NCI-H2029 (cell line): Measurements from ENCODE around the gene C11orf86.
A peak's percentile ranks its signal among the peaks of the same experiment; 100 is the strongest.
"Not testable (repeated sequence)": the region's sequence is repeated elsewhere in the genome, so short reads cannot be mapped to it uniquely, and the experiment has no call there.

Experiments
- DNase-seq: peaks from one replicate; lab custom pipeline; 2025; lab: John Stamatoyannopoulos, UW

The C11orf86 gene, protein sequence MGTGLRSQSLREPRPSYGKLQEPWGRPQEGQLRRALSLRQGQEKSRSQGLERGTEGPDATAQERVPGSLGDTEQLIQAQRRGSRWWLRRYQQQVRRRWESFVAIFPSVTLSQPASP

GRCh38 chr11:66974724-66975404 lies at the start of gene C11orf86:
TSS of gene C11orf86 (plus strand) at chr11:66975304. CDS start at chr11:66975363, 59 bp downstream.
- DNase-seq = no peak

DNA sequence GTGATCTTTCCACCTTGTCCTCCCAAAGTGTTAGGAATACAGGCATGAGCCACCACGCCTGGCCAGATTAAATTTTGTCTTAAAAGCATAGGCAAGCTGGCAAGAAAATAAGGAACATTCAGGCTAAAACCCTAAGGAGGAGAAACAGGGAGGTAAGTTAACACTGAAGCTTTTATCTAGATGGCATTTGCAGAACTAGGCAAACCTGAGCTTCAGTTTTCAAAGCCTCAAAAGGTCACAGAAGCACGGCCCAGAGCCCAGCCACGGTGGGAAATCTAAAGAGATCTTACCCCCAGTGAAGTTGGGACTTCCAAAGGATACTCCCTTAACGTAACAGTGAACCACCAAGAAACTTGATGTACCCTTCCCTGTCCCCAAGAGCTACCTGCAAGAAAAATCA lies 45.4 kb upstream of the C11orf86 start:
- DNase-seq = no peak

- no peak for DNase-seq
These were observed 42.6 kb upstream of the C11orf86 start for GRCh38 chr11:66932543-66932942.

DNA sequence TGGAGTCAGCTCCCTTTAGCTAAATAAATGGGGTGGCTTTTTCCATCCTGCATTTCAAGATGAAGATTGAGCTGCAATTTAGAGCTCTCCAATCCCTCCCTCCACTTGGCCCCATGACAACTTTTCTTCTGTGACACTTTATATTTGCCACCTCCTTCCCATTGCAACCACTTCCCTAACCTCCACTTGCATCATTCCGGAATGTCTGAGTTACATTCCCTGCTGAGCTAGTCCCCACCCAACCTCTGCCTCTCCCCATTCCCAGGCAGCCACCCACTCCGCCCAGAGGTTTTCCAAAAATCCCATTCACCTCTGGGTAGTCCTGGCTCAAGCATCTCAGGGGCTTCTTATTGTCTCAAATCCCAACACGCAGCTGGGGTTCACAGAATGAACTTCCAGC lies 41.6 kb upstream of the C11orf86 start:
- no peak for DNase-seq

DNA sequence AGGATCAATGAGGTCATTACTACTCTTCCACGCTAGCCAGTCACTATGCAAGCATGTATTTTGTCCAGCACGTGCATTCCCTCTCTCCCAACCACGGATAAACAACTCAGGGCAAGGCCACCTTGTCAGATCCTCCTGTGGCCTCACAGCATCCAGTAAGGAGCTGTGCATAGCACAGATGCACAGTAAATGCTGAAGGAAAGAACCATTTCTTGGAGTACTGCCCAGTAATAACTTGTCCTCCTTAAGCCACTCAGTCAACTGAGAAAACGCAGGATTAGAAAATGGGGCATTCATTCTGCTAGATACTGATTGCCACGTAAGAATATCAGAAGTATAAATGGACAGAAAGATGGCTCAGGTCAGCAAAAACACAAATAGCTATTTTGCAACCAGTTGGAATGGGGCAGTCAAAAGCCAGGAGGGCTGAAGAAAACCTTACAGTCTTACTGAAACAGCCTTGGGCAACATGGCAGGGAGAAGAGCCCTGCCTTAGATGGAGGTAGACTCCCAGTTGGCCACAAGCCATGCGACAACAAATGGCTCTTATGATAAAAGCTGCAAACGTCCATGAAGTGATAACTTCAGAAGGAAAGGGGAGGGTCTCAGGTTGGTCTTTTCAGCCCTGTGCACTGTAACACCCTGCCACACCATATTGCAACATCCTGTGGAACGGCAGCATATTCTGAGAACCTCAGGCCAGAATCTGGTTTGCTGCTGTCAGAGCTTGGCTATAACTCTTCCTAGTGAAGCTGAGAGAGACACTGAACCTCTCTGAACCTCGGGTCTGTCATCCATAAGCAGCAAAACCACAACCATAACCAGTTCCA lies 39.9 kb upstream of the C11orf86 start:
- DNase-seq = no peak

DNA sequence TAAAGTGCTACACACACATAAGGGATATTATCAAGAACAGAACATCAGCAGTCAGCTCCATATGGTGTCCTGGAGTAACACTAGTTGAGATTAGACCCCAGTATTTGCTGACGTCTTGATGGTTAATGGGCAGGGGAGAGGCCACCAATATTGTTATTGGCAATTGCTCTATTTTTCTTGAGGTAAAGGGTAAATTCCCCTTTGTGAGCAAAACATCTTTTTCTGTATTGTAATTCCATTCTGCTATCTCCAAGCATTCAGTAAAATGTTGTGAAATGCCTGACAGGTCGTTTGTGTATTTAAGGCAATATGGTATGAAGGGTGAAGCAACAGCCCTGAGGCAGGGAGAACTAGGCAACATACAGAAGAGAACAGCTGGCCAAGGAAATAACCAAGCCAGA lies 38.8 kb upstream of the C11orf86 start:
- DNase-seq = no peak

DNA sequence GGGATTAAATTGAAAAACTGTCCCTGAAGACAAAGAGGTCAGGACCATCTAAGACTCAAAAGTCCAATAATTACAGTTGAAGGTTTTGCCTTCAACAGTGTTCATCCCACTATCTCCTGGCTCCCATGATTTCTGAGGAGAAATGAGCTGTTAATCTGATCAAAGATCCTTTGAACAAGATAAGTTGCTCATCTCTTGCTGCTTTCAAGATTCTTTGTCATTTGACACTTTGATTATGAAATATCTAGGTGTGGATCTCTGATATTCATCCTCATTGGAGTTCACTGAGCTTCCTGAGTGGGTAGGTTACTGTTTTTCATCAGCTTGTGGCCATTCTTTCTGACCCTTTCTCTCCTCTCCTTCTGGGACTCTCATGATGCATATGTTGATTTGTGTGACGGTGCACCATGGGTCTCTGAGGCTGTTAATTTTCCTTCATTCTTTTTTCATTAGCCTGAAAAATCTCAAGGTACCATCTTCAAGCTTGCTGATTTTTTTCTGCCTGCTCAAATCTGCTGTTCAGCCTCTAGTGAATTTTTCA lies 37.8 kb upstream of the C11orf86 start:
- no peak for DNase-seq

GRCh38 chr11:66938582-66939135 lies 36.4 kb upstream of the C11orf86 start:
- no peak for DNase-seq

- peak; percentile 19 for DNase-seq
These were observed 25.0 kb upstream of the C11orf86 start for GRCh38 chr11:66950112-66950535.

DNA sequence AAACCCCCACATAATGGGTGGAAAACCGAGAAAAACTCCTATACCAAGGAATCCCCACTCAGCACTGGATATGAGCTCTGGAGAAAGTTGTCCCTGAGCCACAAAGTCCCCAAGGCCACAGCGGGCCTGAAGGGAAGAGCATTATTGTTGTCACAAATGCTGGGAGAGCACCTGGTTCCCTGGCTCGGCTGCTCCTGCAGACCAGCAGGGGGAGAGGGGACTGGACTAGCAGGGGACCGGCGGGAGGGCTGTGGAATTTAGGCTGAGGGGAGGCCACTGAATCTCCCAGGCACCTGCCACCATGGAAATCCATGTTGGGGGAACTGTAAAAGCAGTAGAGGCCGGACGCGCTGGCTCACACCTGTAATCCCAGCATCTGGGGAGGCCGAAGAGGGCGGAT lies 24.0 kb upstream of the C11orf86 start:
- no peak for DNase-seq

GRCh38 chr11:66951927-66952337 lies 23.2 kb upstream of the C11orf86 start:
- peak; percentile 25 for DNase-seq

DNA sequence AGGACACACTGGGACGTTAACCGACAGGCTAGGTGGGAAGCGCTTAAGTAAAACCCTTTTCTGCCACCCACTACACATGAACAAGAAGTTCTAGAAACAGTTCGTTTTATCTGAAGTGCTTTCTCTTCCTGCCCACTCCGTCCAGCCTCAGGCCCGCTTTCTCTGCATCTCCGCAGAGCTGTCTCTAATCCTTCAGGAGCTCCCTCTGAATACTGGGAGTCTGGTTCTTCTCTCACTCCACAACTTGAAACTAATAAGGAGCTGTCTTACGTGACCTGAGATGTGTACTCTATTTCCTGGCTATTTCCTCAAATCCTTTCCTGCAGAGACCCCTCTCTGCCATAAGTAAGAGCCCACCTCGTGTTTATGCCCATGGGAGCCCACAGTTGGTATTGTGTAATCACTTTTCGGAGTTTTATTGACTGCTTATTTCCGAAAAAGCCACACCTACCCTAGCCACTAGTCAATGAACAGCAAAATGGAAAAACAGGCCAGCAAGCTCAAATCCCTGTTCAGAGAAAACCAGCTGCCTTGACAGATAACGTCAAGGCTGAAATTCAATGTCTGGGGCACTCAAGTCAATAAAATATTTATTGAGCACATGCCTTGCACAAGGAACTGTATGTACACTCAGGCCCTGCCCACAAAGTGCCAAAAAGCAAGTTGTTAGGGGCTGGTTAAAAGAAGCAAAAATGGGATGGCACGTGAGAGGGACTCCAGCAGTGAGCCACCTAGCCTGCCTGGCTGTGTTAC lies 21.8 kb upstream of the C11orf86 start:
- DNase-seq = no peak

GRCh38 chr11:66956689-66957290 lies 18.3 kb upstream of the C11orf86 start:
- DNase-seq = no peak

- DNase-seq = no peak
These were observed 17.2 kb upstream of the C11orf86 start for GRCh38 chr11:66957971-66958231.

DNA sequence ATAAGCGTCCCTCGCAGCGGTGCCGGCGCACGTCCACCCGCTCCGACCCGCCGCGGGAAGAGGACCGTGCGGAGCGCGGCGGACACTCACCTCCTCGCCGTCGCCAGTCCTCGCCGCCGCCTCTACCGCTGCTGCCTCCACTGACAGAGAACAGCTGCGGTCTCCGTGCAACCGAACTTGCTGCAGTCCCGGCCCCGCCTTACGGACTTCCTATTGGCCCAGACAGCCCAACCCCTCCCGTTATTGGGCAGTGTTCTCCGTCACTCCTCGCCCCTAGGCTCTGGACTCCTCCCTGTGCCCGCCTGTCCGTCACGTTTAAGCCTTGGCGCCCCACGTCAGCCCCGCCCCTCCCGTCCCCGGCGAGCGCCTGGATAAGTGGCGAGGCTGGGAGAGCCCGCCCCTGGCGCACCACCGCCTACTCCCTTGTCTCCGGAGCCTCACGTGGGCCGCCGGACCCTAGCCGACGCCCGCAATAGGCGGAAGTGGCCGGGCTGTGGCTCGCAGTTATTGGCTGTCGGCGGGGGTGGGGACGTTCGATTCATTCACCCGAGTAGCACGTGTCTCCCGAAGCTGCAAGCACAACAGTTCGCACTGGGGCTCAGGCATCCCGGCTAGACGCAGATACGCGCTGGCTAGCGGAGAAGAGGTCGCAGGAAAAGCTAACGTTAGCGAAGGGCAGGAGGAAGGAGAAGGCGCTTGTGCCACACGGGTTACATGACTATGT lies 16.7 kb upstream of the C11orf86 start, which contains the start of gene PC:
TSS of gene PC (minus strand) at position 152 of the 724 bp plus-strand sequence. CDS start 86,224 bp downstream, outside the sequence.
- DNase-seq = peak; percentile 99

- DNase-seq = no peak
These were observed 16.2 kb upstream of the C11orf86 start for GRCh38 chr11:66958956-66959274.

- DNase-seq = not testable (repeated sequence)
These were observed 13.4 kb upstream of the C11orf86 start for GRCh38 chr11:66961691-66962213.

GRCh38 chr11:66962247-66962646 lies 12.9 kb upstream of the C11orf86 start:
- DNase-seq = no peak

DNA sequence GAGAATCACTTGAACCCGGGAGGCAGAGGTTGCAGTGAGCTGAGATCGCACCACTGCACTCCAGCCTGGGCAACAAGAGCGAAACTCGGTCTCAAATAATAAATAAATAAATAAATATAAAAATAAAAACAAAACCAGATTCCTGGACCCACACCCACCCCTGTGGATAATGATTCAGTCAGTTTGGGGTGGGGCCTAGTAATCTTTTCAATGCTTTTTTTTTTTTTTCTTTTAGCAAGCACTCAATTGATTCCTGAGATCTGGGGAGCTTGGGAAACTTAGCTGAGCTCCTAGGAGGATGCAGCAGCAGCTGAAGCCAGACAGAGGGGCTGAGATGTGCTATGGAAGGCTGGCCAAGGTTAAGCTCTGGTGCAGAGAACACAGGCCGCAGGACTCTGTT lies 12.3 kb upstream of the C11orf86 start:
- no peak for DNase-seq

DNA sequence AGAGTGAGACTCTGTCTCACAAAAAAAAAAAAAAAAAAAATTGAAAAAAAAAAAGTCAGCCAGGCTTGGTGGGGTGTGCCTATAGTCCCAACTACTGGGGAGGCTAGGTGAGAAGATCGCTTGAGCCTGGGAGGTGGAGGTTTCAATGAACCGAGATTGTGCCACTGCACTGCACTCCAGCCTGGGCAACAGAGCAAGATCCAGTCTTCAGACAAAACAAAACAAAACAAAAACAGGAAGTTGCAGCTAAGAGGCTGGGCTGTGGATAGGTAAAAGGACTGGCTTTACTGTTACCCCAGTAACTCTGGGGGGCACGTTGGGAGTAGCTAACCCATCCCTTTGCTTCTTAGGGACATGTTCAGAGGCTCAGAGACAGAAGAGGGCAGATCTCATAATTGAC lies 10.6 kb upstream of the C11orf86 start:
- DNase-seq = no peak

GRCh38 chr11:66966351-66966750 lies 8.8 kb upstream of the C11orf86 start:
- no peak for DNase-seq
